Left lung (tissue), 10 donors: ENCODE data around the gene RYK. TPM values are rescaled to one million over a fixed set of nuclear protein-coding genes. Genes with fewer than 3 reads are reported as not detected.

Experiments used
- ATAC-seq: fragments of 200-7000 bp; cut with Tn5 transposase; one replicate; pipeline ENCODE4 v1.9.1; 2020; ENCODE audit warnings: moderate library complexity
- DNase-seq, 4 donors: peaks; one replicate each; pipeline ENCODE4 v3.0.0-alpha.2; 2013 to 2020
- H3K27ac ChIP-seq, 2 donors: fragments of 200-600 bp; sonication (generic) in 1 of 2; one replicate each; pipeline versions ENCODE4 v1.5.0 to v1.8.0; 2020 to 2021
- H3K27me3 ChIP-seq, 2 donors: fragments of 200-600 bp; sonication (generic) in 1 of 2; one replicate each; pipeline versions ENCODE4 v1.5.0 to v1.8.0; 2020 to 2021
- H3K36me3 ChIP-seq, 2 donors: fragments of 200-600 bp; sonication (generic) in 1 of 2; one replicate each; pipeline versions ENCODE4 v1.5.0 to v1.8.0; 2020 to 2021
- H3K4me1 ChIP-seq, 2 donors: fragments of 200-600 bp; one replicate each; pipeline ENCODE4 v1.8.0; 2021
- H3K4me3 ChIP-seq, 2 donors: fragments of 200-600 bp; sonication (generic) in 1 of 2; one replicate each; pipeline versions ENCODE4 v1.5.0 to v1.8.0; 2020 to 2021; ENCODE audit warnings: mild to moderate bottlenecking in 1 of 2
- H3K9me3 ChIP-seq, 2 donors: fragments of 200-600 bp; sonication (generic) in 1 of 2; one replicate each; pipeline versions ENCODE4 v1.5.0 to v1.8.0; 2020 to 2021
- intact Hi-C, 2 donors: fragments of 100-400 bp; cut with DNase I; formaldehyde crosslinking; loops; one replicate each; pipeline versions ENCODE4 v1.11.2 to v1.14.2; 2022
- polyA plus RNA-seq, 6 donors: library from polyadenylated mRNA; unstranded; fragments of 120-200 nt; gene quantifications; one replicate each; pipeline ENCODE4 v1.2.1, GENCODE V29; 2013; ENCODE audit not compliant: insufficient read length in 6 of 6
- total RNA-seq, 2 donors: library from RNA; stranded (reverse); fragmentation: NEBNext Ultra II Directional; extraction: Animal tissue kit (Norgen Biotek cat#: 25700); gene quantifications; one replicate each; pipeline ENCODE4 v1.2.1, GENCODE V29; 2021
- TF ChIP-seq, protein P1 (sequence below), 2 donors: fragments of 200-600 bp; sonication (generic) in 1 of 2; IDR thresholded peaks; one replicate each; pipeline versions ENCODE4 v1.5.0 to v1.8.0; 2021; ENCODE audit warnings: antibody characterized with exemption in 2 of 2
- donor health status: DM: no; HTN: yes; CAD: no.
- donor health status: DM: no; HTN: no; CAD: no.

RYK gene
- total and polyA plus RNA-seq, 8 donors, result 44.1 to 146 (median 125) TPM

DNA sequence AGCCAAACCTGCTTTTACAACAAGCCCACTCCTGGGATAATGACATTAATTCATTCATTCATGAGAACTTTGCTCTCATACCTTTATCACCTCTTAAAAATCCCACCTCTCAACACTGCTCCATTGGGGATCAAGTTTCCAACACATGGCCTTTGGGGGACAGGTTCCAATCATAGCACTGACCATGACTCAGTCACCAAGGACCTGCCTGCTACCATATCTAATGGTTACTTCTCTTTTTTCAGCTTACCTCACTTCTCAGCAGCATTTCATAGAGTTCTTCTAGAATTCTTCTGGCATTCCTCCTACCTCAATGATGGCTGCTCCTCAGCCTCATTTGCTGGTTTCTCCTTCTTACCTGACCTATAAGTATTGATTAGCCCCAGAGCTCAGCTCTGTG is 36.9 kb upstream of the RYK start:
- Histone ChIP-seq H3K4me3 (no peak overlapping the region), H3K36me3 (no peaks in the 10 kb centered on the region), H3K4me1 (peaks cover 0 to 7% of the 10 kb centered on the region in 2 donors), H3K27ac (no peak overlapping the region), H3K27me3 (no peaks in the 10 kb centered on the region), H3K9me3 (no peaks in the 10 kb centered on the region)
- ATAC-seq, result no peak
- TF ChIP-seq, protein P1, sequence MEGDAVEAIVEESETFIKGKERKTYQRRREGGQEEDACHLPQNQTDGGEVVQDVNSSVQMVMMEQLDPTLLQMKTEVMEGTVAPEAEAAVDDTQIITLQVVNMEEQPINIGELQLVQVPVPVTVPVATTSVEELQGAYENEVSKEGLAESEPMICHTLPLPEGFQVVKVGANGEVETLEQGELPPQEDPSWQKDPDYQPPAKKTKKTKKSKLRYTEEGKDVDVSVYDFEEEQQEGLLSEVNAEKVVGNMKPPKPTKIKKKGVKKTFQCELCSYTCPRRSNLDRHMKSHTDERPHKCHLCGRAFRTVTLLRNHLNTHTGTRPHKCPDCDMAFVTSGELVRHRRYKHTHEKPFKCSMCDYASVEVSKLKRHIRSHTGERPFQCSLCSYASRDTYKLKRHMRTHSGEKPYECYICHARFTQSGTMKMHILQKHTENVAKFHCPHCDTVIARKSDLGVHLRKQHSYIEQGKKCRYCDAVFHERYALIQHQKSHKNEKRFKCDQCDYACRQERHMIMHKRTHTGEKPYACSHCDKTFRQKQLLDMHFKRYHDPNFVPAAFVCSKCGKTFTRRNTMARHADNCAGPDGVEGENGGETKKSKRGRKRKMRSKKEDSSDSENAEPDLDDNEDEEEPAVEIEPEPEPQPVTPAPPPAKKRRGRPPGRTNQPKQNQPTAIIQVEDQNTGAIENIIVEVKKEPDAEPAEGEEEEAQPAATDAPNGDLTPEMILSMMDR (IDR thresholded peaks at IDR 0.05), result no peak
- DNase-seq, result no peak
- intact Hi-C loops, result no loop called here

DNA sequence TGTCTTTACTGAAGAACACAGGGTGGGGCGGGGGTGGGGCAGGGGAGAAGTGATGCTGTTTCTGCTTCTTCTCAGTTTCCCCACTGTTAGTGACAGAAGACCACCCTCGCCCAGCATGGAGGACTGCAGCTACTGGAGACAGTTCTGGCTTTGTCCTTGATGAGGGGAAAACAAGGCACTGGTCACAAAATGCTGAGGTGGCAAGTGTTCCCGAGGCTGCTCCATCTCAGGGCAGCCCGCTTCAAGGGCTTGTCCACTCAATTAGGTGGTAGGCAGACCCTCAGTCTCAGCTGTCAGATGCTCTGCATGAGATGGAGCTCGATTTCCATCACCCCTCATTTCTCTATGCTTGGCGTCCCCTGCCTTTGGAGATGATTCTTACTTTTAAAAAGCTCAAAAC is 33.8 kb upstream of the RYK start:
- no peaks in the 10 kb centered on the region for H3K9me3 ChIP-seq
- TF ChIP-seq, protein P1 (IDR thresholded peaks at IDR 0.05), result no peak
- intact Hi-C loops, result no loop called here
- peaks cover 0 to 3% of the 10 kb centered on the region in 2 donors for H3K4me1 ChIP-seq
- H3K27me3 ChIP-seq, result no peaks in the 10 kb centered on the region
- no peaks in the 10 kb centered on the region for H3K36me3 ChIP-seq
- no peak overlapping the region for H3K27ac ChIP-seq
- ATAC-seq (no peak), DNase-seq (no peak)
- H3K4me3 ChIP-seq, result no peak overlapping the region

DNA sequence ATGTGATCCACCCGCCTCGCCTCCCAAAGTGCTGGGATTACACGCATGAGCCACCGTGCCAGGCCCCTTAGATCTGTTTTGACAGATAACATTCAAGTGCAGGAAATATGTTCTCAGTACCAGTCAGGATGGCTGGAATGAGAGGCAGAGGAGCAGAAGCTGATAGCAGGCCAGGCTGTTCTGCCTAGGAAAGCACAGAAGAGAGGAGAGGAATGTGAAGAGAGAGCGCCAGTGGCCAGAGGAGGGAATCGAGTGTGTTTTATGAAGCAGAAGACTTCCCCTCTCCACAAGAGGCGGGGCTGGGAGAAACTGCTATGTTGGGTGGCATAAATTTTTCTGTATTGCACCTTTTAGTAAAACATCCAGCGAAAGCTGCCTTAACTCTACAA is 32.0 kb upstream of the RYK start:
- Histone ChIP-seq H3K4me3 (no peak overlapping the region), H3K36me3 (no peaks in the 10 kb centered on the region), H3K27ac (no peak overlapping the region), H3K27me3 (no peaks in the 10 kb centered on the region), H3K4me1 (peaks cover 0 to 5% of the 10 kb centered on the region in 2 donors), H3K9me3 (no peaks in the 10 kb centered on the region)
- no peak for DNase-seq
- peak; percentile 71 for ATAC-seq
- intact Hi-C loops, result no loop called here
- TF ChIP-seq, protein P1 (IDR thresholded peaks at IDR 0.05), result no peak

DNA sequence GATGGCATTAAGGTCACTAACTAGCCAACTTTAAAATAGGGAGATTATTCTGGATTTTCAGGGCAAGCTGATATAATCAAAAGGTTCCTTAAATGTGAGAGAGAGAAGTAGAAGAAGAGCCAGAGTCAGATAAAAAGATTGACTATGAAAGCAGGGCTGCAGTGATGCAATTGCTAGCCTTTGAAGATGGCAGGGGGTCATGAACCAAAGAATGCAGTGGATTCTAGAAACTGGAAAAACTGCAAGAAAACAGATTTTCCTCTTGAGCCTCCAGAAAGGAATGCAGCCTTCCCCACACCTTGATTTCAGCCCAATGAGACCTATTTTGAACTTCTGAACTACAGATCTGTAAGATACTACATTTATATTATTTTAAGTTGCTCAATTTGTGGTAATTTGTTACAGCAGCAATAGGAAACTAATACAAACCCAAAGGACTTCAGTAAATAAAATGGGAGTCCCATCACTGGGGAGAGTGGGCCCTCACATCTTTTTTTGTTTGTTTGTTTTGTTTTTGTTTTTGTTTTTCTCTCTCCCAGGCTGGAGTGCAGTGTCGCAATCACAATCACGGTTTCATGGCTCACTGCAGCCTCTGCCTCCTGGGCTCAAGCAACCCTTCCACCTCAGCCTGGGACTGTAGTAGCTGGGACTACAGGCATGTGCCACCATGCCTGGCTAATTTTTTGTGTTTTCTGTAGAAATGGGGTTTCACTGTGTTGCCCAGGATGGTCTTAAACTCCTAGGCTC is 31.4 kb upstream of the RYK start:
- ATAC-seq (no peak), DNase-seq (no peak)
- Histone ChIP-seq H3K27ac (no peak overlapping the region), H3K27me3 (no peaks in the 10 kb centered on the region), H3K9me3 (no peaks in the 10 kb centered on the region), H3K4me3 (no peak overlapping the region), H3K36me3 (no peaks in the 10 kb centered on the region), H3K4me1 (peaks cover 0 to 5% of the 10 kb centered on the region in 2 donors)
- TF ChIP-seq, protein P1 (IDR thresholded peaks at IDR 0.05), result no peak
- intact Hi-C loops, result no loop called here

DNA sequence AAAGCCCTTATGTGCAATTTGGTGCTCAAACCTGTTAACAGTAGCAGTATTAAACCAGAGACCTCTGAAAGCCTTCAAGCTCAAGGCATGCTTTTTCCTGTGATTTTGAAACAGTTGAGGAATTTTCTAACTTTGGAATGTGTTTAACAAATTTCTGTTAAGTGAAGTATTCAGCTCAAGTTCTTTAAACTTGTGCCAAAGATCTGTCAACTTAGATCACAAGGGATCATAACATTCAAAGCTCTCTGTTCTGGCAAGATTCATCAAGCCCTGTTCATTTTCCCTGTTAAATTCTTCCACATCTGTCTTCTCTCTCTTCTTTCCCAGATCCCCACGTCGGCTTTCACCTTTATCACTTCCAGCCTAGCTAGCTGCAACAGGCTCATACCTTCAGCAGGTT is 28.8 kb upstream of the RYK start:
- no peak overlapping the region for H3K4me3 ChIP-seq

More for the DNA sequence above, 28.8 kb upstream of the RYK start:
- no peaks in the 10 kb centered on the region for H3K9me3 ChIP-seq
- no peaks in the 10 kb centered on the region for H3K27me3 ChIP-seq
- H3K36me3 ChIP-seq, result no peaks in the 10 kb centered on the region
- TF ChIP-seq, protein P1 (IDR thresholded peaks at IDR 0.05), result no peak
- peaks cover 0 to 5% of the 10 kb centered on the region in 2 donors for H3K4me1 ChIP-seq
- DNase-seq, result peak in 1 of 4 donors; percentile 41
- ATAC-seq, result no peak
- intact Hi-C loops, result no loop called here
- no peak overlapping the region for H3K27ac ChIP-seq
